ENCODE results near the gene SHMT2. TPM values are rescaled to one million over a fixed set of nuclear protein-coding genes. Genes with fewer than 3 reads are reported as not detected.

SHMT2 gene
- 152 TPM for polyA plus RNA-seq (2012; ENCODE audit: low read depth, missing spikeins)

DNA sequence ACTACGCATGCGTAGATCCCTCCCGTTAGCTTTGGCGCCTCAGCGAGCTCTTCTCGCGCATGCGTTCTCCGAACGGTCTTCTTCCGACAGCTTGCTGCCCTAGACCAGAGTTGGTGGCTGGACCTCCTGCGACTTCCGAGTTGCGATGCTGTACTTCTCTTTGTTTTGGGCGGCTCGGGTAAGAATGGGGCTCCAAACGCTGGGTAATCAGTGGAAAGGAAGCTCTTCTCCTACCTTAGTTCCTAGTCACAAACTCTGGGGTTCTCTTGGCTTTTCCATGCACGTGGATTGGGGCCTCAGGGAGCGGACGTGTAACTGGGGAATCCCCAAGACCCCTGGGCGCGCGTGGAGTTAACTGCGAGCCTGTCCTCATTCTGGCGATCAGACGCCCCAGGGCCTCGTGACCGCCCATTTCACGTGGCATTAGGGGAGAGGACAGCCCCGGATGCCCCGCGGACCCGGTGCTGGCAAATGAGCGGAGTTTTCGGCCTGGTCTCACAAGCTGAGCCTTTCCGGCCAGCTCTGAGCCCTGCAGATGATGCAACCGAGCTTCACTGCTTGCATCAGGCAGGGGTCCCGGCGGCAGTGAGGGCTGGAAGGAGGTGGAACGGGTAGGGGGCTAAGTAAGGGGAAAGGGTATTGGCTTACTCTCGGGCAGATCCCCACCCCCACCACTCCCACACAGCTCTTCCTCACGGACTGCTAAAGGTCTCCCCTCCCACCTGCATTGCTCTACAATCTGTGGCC, at the start of gene SHMT2:
SHMT2 (plus strand) TSS at position 78 of the 747 bp plus-strand sequence; CDS start at position 146, 68 bp downstream.
- FAIRE-seq (peak; percentile 95), DNase-seq (ENCODE audit: insufficient read length, low spot score) (peak; percentile 97)
- TF ChIP-seq POLR2A (IDR thresholded peaks at IDR 0.05; ENCODE audit: low read depth, low read length) (0 out of 2 replicates have a peak, but pooled peaks have one; percentile 48), PAX5 (IDR thresholded peaks at IDR 0.05; ENCODE audit: insufficient read depth, low read length, severe bottlenecking) (no peak), TAF1 (IDR thresholded peaks at IDR 0.05; ENCODE audit: low read depth, low read length) (peak; percentile 49), POLR2AphosphoS5 (IDR thresholded peaks at IDR 0.05; ENCODE audit: low read depth, low read length) (peak; percentile 50; the same call in 1 of the 2 replicates)

DNA sequence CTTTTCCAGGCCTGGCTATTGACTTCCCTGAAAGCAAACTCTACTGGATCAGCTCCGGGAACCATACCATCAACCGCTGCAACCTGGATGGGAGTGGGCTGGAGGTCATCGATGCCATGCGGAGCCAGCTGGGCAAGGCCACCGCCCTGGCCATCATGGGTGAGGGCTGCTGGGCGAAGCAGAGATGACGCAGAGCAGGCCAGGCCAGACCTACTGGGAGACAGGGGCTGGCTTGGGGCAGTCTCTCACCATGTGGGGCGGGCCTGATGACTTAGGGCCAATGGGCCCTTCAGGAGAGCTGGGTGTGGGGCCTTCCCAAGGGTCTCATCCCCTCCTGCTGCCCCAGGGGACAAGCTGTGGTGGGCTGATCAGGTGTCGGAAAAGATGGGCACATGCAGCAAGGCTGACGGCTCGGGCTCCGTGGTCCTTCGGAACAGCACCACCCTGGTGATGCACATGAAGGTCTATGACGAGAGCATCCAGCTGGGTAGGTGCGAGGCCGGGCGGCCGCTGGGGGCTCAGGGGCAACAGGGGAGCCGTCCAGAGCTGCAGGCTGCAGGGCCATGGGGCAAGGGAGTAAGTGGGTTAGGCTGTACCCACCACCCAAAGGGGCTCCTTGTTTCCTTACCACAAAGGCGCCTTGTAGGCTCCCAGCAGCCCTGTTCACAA, 49.1 kb upstream of the SHMT2 start:
- no peak for FAIRE-seq

DNA sequence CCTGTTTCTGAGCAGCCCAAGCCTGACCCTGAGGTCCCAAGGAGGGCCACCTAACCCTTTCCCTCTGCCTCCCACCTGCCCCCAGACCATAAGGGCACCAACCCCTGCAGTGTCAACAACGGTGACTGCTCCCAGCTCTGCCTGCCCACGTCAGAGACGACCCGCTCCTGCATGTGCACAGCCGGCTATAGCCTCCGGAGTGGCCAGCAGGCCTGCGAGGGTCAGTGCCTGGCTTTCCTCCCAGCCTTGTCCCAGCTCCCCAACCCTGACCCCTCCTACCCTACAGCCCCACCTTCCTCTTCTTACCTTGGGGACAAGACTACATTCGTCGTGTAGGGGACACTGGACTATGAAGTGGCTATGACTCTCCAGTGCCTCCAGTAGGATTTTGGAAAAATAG, 48.4 kb upstream of the SHMT2 start:
- FAIRE-seq (no peak), DNase-seq (ENCODE audit: insufficient read length, low spot score) (no peak)
- TF ChIP-seq PAX5 (IDR thresholded peaks at IDR 0.05; ENCODE audit: insufficient read depth, low read length, severe bottlenecking) (no peak), POU2F2 (IDR thresholded peaks at IDR 0.05; ENCODE audit: low read depth, low read length) (no peak), TAF1 (IDR thresholded peaks at IDR 0.05; ENCODE audit: low read depth, low read length) (no peak), POLR2AphosphoS5 (IDR thresholded peaks at IDR 0.05; ENCODE audit: low read depth, low read length) (no peak), SPI1 (IDR thresholded peaks at IDR 0.05; ENCODE audit: low read depth, low read length) (no peak), POLR2A (IDR thresholded peaks at IDR 0.05; ENCODE audit: low read depth, low read length) (no peak)

More for the DNA sequence above, 49.1 kb upstream of the SHMT2 start:
- DNase-seq (ENCODE audit: insufficient read length, low spot score) = no peak
- no peak for TF ChIP-seq POLR2AphosphoS5 (IDR thresholded peaks at IDR 0.05; ENCODE audit: low read depth, low read length)
- TF ChIP-seq POU2F2 (IDR thresholded peaks at IDR 0.05; ENCODE audit: low read depth, low read length) = no peak
- no peak for TF ChIP-seq SPI1 (IDR thresholded peaks at IDR 0.05; ENCODE audit: low read depth, low read length)
- no peak for TF ChIP-seq PAX5 (IDR thresholded peaks at IDR 0.05; ENCODE audit: insufficient read depth, low read length, severe bottlenecking)

DNA sequence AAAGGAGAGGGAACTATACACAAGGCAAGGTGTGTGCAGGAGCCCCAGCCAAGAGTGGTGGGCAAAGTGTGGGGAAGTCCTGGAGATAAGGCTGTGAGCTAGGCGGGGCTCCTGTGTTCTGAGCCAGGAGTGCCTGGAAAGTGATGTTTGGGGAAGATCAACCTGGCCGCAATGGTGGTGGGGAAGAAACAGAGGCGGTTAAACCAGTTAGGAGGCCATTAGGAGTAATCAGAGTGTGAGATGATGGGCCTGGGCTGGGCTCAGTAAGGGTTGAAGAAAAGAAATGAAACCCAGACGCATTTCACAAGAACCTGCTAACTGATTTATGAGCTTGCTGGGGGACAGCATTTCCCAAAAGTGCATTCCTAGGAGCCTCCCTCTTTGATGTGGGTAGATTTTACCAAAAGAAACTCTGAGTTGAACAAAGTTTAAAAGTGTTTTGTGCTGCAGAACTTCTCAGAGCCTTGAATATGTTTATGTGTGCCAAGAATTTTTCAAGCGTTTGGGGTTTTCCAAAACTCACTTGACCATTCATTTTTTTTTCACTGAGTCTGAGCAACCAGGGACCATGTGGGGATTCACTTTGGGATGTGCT, 47.9 kb upstream of the SHMT2 start:
- TF ChIP-seq POLR2AphosphoS5 (IDR thresholded peaks at IDR 0.05; ENCODE audit: low read depth, low read length) (no peak), PAX5 (IDR thresholded peaks at IDR 0.05; ENCODE audit: insufficient read depth, low read length, severe bottlenecking) (no peak), SPI1 (IDR thresholded peaks at IDR 0.05; ENCODE audit: low read depth, low read length) (no peak), POU2F2 (IDR thresholded peaks at IDR 0.05; ENCODE audit: low read depth, low read length) (no peak), TAF1 (IDR thresholded peaks at IDR 0.05; ENCODE audit: low read depth, low read length) (no peak), POLR2A (IDR thresholded peaks at IDR 0.05; ENCODE audit: low read depth, low read length) (no peak)
- FAIRE-seq (no peak), DNase-seq (ENCODE audit: insufficient read length, low spot score) (no peak)

DNA sequence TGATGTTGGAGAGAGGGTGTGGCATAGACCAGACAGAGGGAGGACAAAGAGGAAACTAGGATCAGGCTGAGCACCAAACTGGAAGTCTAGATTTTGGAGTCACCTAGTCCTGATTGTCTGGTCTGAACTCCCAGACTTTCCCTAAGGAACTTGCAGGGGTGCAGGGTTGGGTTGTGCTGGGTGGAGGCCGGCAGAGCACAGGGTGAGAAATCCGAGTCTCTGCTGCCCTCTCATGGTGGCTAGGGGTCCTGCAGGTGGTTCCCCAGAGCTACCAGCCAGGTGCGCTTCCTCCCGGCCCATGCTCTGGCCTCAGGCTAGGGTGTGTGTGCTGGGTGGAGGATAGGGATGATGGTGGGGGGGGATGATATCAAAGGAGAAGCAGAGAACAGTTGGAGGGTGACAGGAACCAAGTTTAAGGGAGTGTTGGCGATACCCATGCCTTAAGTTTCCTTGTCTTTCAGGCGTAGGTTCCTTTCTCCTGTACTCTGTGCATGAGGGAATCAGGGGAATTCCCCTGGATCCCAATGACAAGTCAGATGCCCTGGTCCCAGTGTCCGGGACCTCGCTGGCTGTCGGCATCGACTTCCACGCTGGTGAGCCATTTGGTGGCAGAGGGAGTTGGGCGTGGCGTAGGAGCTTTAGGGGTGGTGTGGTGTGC, 46.5 kb upstream of the SHMT2 start:
- TF ChIP-seq TAF1 (IDR thresholded peaks at IDR 0.05; ENCODE audit: low read depth, low read length) = no peak
- TF ChIP-seq SPI1 (IDR thresholded peaks at IDR 0.05; ENCODE audit: low read depth, low read length) = peak; percentile 61; the same call in 1 of the 2 replicates
- peak; percentile 97 for DNase-seq (ENCODE audit: insufficient read length, low spot score)
- peak; percentile 95 for FAIRE-seq

DNA sequence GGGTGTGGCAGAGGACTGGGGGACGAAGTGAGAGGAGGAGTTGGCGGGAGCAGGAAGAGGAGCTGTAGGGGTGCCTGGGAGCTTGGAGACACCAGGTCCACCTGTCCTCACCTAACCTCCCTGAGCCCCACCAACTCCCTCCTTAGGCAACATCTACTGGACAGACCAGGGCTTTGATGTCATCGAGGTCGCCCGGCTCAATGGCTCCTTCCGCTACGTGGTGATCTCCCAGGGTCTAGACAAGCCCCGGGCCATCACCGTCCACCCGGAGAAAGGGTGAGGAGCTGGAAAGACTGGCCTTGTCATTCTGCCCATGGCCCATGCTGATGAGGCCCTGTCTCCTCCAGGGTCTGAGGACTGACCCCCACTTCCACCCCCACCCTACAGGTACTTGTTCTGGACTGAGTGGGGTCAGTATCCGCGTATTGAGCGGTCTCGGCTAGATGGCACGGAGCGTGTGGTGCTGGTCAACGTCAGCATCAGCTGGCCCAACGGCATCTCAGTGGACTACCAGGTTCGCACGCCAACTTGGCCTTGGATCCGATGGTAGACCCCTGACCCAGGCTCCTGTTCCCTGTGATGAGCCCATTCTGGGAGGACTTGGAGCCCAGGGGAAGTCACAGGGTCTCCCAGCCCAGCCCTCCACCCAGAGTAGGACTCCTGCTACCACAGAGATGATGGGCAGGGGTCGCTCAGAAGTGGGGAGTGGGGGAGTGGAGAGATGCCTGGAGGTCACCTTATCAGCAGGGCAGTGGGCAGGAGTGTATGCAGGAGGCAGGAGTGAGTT, 45.4 kb upstream of the SHMT2 start:
- FAIRE-seq (no peak), DNase-seq (ENCODE audit: insufficient read length, low spot score) (no peak)
- TF ChIP-seq POU2F2 (IDR thresholded peaks at IDR 0.05; ENCODE audit: low read depth, low read length) = no peak
- no peak for TF ChIP-seq PAX5 (IDR thresholded peaks at IDR 0.05; ENCODE audit: insufficient read depth, low read length, severe bottlenecking)
- TF ChIP-seq POLR2AphosphoS5 (IDR thresholded peaks at IDR 0.05; ENCODE audit: low read depth, low read length) = no peak
- no peak for TF ChIP-seq POLR2A (IDR thresholded peaks at IDR 0.05; ENCODE audit: low read depth, low read length)
- no peak for TF ChIP-seq SPI1 (IDR thresholded peaks at IDR 0.05; ENCODE audit: low read depth, low read length)
- no peak for TF ChIP-seq TAF1 (IDR thresholded peaks at IDR 0.05; ENCODE audit: low read depth, low read length)

DNA sequence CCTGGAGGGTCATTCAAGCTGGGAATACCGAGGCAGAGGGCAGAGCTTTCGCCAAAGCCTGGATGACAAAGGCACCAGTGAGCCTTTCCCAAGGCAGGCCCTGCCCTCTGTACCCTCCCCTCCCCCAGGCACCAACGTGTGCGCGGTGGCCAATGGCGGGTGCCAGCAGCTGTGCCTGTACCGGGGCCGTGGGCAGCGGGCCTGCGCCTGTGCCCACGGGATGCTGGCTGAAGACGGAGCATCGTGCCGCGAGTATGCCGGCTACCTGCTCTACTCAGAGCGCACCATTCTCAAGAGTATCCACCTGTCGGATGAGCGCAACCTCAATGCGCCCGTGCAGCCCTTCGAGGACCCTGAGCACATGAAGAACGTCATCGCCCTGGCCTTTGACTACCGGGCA, 44.1 kb upstream of the SHMT2 start:
- TF ChIP-seq POLR2A (IDR thresholded peaks at IDR 0.05; ENCODE audit: low read depth, low read length) (no peak), SPI1 (IDR thresholded peaks at IDR 0.05; ENCODE audit: low read depth, low read length) (no peak), TAF1 (IDR thresholded peaks at IDR 0.05; ENCODE audit: low read depth, low read length) (no peak), POLR2AphosphoS5 (IDR thresholded peaks at IDR 0.05; ENCODE audit: low read depth, low read length) (no peak)
- FAIRE-seq (no peak), DNase-seq (ENCODE audit: insufficient read length, low spot score) (no peak)

DNA sequence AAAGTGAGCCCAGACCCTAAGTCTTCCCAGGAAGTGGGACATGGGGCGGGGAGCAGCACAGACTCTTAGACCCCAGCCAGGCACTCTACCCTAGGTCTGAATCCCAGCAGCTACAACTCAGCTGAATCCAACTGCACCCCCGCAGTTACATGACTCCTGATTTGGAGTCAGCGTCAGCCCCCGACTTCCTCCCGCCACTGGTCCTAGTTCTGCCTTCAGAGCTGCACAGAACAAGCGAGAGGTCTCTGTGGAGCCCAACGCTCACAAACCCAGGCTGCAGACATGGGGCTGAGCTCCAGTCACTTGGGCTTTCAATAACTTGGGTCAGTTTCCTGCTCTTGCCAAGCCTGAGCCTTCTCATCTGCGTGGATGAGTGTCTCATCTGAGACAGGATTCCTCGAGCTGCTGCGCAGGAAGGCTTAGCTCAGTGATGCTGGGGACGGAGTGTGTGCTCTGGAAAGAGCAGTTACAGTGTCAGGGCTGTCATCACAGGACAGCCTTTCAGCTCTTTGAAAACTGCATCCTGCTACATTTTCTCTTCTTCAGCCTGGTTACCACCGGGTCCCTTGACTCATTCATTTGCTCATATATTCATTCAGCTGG, 43.5 kb upstream of the SHMT2 start:
- DNase-seq (ENCODE audit: insufficient read length, low spot score) = no peak
- FAIRE-seq = no peak
- TF ChIP-seq POLR2AphosphoS5 (IDR thresholded peaks at IDR 0.05; ENCODE audit: low read depth, low read length) (no peak), SPI1 (IDR thresholded peaks at IDR 0.05; ENCODE audit: low read depth, low read length) (no peak), TAF1 (IDR thresholded peaks at IDR 0.05; ENCODE audit: low read depth, low read length) (no peak)

All from GM12891 (cell line).